ENCODE measurements around the gene LCN1. TPM values are rescaled to one million over a fixed set of nuclear protein-coding genes. Genes with fewer than 3 reads are reported as not detected.

The LCN1 gene
- total and polyA plus RNA-seq, 2 donors (not counting 3 experiments of a cell fraction or from before 2014, with no cell fraction given), result not detected

GRCh38 chr9:135492886-135493669 lies 28.2 kb upstream of the LCN1 start:
- H3K9me1 ChIP-seq (replicated peaks; ENCODE audit: control insufficient read depth, extremely low read depth, insufficient read depth, low read length), result no peaks in the 10 kb centered on the region
- CTCF ChIA-PET, result no interaction called here
- dilution Hi-C loops (cut with MboI; ENCODE audit: extremely low pct_ligation_motif_present, low sequenced_read_pairs), result no loop called here

More at GRCh38 chr9:135492886-135493669, 28.2 kb upstream of the LCN1 start:
- POLR2A ChIA-PET, result no interaction called here
- no peak overlapping the region for H3K27ac ChIP-seq (ENCODE audit: insufficient read depth, low read depth, low read length)
- no peak overlapping the region for H3K4me2 ChIP-seq (ENCODE audit: insufficient read depth, low read length)
- intact Hi-C loops (cut with micrococcal nuclease), result no loop called here
- H3K27me3 ChIP-seq (ENCODE audit: control insufficient read depth in 2 of 2, insufficient read depth in 2 of 2, low read length in 2 of 2), result no peaks in the 10 kb centered on the region
- H3K4me3 ChIP-seq (replicated peaks in 1 of 3; ENCODE audit: insufficient read depth in 1 of 3, low read depth in 1 of 3, low read length in 3 of 3), result no peak overlapping the region
- TF ChIP-seq JUN (IDR thresholded peaks at IDR 0.05; ENCODE audit: borderline replicate concordance, insufficient read depth, insufficient read length, low read depth), result no peak
- no peak for TF ChIP-seq CTCF (IDR thresholded peaks at IDR 0.05; ENCODE audit: extremely low read depth in 1 of 2, insufficient read depth in 1 of 2, low read depth in 1 of 2, low read length in 2 of 2)
- TF ChIP-seq GATA2 (IDR thresholded peaks at IDR 0.05; ENCODE audit: insufficient read depth, insufficient read length, low read depth, low read length), result no peak
- no peaks in the 10 kb centered on the region for H3K9me3 ChIP-seq (replicated peaks; ENCODE audit: control insufficient read depth, insufficient read depth, low read length)
- H3K79me2 ChIP-seq (ENCODE audit: control insufficient read depth, insufficient read depth, low read length), result no peaks in the 10 kb centered on the region
- peaks cover 0 to 1% of the 10 kb centered on the region in 2 experiments for H3K36me3 ChIP-seq (ENCODE audit: control insufficient read depth in 2 of 2, extremely low read depth in 1 of 2, insufficient read depth in 2 of 2, low read length in 2 of 2)
- no peak for DNase-seq (ENCODE audit: low read depth, low spot score)
- H2AFZ ChIP-seq (ENCODE audit: low read depth, low read length), result no peak overlapping the region
- no peak for FAIRE-seq
- no peaks in the 10 kb centered on the region for H4K20me1 ChIP-seq (replicated peaks; ENCODE audit: control insufficient read depth, extremely low read depth, insufficient read depth, low read length)
- H3K4me1 ChIP-seq (ENCODE audit: control insufficient read depth, extremely low read depth, insufficient read depth, low read length), result no peaks in the 10 kb centered on the region
- no peak overlapping the region for H3K9ac ChIP-seq (replicated peaks; ENCODE audit: extremely low read depth, insufficient read depth, low read length)
- no TSS peak for BruUV-seq (replicated peaks)
